GM19351 (cell line): ENCODE measurements around the gene RBBP8NL.

ENCODE experiments used
- ATAC-seq: cut with Tn5 transposase; IDR thresholded peaks from one replicate; pipeline ENCODE4 v1.9.1; 2021; ENCODE audit warnings: mild to moderate bottlenecking, moderate library complexity; ENCODE audit not compliant: unreplicated experiment

Gene RBBP8NL

DNA sequence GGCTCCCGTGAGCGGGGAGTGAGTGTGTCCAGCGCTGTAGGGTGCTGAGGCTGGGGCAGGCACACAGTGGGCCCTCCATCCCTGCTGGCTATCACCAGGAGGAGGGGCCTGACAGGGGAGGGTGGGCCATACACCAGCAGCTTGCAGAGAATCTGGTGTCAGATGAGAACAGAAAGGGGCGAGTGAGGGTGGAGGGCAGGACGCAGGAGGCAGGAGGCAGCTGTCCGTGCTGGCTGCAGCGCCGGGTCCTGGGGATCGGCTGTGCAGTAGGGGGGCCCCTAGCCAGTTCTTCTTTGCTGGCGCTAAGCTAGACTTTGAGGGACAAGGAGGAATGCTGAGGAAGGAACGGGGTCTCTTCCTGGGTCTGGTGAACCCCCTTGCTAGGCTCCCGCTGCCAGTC lies 18.7 kb downstream of the RBBP8NL start:
- no peak for ATAC-seq

DNA sequence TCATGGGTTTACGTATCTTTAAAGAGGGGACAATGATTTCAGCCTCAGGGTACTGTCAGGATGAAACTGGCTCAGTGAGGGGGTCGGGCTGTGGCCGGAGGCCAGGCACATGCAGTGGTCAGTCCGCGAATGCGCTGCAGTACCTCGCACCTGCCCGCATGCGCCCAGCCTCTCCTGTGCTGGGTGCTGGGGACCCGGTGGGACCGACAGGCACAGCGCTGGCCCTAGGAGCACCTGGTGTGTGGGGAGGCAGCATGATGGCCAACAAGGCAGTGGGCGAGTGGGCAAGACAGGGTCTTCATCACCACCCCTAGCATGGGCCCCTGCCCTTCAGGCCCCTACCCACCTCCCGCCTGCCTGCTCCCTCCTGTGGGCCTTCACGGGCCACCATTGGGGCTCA lies 19.3 kb downstream of the RBBP8NL start:
- no peak for ATAC-seq

DNA sequence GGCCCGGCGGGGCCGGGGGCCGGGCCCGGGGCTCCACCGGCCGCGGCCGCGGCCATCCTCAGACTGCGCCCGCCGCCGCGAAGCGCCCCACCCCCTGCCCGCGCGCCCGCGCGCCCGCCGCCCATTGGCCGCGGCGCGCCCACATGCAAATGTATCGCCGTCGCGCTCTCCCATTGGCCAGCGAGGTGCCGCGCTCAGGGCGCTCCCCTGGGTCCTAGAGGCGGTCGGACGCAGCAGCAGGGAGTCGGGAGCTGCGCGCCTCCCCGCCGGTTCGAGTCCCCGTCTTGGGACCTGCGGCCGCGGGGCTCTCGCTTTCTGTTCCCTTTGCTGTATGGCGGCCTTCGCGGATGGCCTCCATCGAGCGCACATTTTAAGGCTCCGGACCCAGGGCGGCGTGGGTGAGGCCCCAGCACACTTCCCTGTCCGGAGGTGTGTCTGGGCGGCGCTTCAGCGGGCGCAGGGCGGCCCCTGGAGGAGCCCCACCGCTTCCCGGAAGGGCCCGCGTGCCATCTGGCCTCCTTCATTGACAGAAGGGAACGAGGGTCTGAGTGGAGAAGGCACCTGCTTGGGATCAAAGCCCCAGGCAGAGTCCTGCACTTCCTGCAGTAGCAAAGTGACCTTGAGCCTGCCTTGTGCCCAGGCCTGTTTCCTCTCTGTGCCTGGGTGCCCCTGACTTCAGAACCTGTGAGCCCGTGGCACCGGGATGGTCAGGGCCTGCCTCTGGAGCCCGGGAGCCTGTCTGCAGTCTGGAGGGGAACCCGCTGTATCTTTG lies 19.9 kb downstream of the RBBP8NL start, which contains the start of gene CABLES2:
Gene CABLES2, minus strand, starts transcription at position 65 of the 772 bp plus-strand sequence. Its CDS starts 9 bp downstream, at position 56.
- ATAC-seq, result peak; percentile 90

DNA sequence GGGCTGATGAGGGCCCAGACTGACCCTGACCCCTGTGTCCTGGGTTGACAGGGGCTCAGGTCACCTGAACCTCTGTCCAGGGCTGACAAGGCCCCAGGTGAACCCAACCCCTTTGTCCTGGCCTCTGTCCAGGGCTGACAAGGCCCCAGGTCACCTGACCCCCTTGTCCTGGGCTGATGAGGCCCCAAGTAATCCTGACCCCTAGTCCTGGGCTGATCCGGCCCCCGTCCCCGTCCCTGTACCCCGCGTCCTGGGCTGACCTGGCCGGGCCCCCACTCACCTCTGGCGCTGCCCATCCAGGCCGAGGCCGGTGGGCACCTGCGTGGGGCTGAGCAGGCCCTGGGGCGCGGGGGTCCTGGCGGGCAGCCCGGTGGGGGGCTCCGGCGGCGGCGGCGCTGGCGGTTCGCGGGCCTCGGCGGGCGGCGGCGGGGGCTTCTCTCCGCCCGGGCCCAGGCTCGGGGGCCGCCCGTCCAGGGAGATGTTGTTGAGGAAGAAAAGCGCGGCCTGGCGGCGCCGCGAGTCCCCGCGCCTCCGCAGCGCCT lies 20.6 kb downstream of the RBBP8NL start:
- peak; percentile 12 for ATAC-seq

DNA sequence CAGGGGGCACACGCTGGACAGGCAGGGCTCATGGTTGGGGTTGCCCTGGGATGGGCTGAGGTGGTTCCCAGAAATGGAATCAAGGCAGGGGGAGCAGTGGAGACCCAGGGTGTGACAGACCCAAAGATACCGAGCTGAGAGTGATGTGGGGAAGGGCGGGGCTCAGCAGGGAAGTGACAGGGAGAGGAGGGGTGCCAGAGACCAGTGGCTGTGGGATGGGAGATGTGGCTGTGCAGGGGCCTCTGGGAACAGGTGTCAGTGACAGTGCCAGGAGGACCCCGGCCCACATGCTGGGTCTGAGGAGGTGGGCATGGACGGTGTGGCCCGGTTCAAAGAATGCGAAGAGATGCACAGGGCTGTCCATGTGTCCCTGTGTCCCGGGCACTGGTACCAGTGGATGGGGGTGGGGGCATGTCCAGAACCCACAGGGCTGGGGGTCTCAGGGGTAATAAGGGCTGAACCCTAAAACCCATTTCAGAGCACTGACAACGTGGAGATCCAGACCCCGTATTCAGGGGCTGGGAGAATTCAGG lies 21.3 kb downstream of the RBBP8NL start:
- no peak for ATAC-seq

DNA sequence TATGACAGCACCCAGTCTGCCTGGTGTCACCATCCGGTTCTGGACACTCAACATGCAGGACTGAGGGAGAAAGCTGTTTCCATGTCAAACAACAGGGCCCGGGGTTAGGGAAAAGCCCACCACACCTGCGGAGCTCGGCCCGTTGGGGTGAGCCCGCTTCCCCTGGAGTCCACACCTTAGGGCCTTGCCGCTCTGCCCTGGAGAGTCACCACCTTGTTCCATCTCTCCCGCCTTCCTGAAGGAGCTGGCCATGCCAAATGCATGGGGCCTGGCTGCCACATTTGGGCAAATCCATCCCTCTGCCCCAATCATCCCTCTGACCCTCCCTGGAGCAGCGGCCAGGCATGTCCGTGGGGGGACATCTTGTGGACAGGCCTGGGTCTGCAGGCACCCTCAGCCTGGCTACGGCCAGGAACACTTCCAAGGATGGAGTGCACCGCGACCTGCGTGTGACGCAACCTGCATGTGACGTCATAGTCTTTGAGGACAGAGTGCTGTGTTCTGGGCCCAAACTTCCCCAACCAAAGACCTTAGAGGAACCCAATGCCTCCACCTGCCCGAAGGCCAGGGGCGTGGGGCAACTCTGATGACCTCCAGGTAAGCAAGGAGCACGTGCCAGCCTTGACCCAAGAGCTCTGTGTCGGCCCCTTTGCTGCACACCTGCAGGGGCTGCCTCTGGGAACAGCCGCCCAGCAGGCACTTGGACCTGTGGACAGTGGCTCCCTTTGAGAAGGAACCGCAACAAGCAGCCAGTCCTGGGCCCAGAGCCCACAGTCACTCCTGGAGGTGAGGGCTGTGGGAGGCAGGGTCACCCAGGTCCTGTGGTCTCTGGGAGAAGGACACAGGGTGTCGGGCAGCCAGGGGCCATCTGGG lies 22.0 kb downstream of the RBBP8NL start:
- ATAC-seq, result no peak

DNA sequence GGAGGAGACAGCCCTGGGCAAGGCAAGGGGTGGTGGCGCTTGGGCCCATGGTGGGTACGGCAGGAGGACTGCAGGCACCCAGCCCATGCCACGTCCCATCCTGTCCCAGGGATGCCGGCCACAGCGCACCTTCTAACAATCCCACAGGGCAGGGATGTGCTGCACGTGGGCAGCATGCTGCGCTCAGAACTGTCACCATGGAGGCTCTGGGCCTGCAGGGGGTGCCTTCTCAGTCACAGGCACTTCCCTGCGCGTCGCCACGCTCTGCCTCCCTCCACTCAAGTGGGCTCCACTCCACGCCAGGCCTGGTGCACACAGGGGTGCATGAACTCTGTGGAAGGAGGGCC lies 22.6 kb downstream of the RBBP8NL start:
- ATAC-seq, result no peak

DNA sequence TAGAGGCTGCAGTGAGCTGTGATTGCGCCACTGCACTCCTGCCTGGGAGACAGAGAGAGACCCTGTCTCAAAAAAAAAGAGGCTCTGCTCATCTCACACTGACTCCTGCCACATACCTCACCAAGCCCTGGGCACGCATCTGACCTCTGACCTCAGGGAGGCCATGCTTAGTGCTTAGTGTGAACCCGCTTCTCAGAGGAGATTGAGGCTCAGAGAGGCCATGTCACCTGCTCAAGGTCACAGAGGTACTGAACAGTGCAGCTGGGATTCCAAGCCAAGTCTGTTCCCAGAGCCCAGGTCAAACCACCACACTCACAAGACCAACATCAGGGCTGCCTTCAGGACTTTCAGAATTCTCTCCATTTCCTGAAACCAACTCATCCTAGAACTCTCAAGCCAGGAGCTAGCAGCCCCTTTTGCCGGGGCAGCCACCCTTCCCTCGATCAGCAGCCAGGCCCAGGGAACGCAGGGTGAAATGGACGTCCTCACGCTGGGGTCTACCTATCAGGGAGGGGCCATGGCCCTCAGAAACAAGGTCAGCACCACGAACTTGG lies 23.1 kb downstream of the RBBP8NL start:
- ATAC-seq, result no peak

DNA sequence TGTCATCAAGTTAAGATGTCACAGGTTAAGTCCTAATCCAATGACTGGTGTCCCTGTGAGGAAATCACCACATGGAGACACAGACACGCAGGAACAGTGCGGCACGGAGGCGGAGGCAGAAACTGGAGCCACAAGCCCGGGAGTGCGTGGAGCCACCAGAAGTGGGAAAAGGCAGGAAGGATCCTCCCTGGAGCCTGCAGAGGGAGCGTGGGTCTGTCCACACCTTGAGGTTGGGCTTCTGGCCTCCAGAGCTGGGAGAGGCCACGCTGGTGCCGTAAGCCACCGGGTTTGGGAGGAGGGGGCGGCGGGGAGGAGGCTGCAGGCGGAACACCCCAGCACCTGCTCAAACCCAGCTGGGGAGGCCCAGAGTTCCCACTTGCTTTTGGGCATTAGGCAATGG lies 24.0 kb downstream of the RBBP8NL start:
- ATAC-seq, result no peak

DNA sequence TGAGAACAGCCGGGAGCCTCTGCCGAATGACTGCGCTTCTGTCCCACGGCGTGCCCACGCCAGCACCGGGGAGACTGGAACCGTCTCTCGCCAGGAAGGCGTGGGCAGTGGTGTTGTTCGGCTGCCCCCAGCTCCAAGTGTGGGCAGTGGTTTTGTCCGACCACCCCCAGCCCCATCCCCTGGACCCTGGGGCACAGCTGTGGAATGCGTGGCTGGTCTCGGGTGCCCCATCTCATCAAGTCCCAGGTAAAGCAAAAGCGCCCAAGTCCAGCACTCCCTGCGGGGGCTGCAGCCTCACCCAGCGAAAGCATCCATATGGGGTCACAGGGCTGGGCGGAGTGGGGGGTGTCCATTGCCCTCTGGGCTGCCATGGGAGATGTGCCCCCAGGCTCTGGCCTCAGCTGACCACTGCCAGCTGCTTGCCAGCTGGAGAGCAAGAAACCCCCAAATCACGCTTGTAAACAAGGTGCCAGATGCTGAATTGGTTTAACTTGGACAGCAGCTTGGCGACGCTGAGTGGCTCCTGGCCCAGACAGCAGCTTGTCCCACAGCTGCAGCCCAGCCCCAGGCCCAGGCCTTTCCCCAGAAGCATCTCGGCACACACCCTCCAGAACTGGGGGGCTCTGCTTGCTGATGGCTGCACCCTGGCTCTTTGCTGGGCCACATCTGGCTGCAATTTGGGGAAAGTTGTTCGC lies 24.7 kb downstream of the RBBP8NL start:
- ATAC-seq, result no peak

DNA sequence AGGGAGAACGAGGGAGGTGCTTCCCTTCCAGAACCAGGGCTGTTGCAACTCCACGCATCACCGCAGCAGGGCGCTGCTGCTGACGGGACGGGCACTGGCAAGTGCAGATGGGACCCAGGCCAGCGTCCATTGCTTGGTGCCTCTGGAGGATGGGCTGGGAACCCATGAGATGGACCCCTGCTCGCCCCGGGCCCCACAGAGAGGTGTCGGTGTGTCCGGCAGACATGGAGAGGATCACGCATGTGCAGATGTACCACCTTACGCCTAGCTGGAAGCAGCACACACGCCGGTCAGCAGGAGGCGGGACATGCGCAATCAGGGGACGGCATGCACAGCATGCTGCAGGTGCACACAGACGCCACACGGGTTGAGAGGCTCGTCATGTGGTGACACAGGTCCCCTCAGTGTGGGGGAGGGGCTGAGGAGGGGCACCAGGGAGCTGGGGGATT lies 26.0 kb downstream of the RBBP8NL start:
- no peak for ATAC-seq

DNA sequence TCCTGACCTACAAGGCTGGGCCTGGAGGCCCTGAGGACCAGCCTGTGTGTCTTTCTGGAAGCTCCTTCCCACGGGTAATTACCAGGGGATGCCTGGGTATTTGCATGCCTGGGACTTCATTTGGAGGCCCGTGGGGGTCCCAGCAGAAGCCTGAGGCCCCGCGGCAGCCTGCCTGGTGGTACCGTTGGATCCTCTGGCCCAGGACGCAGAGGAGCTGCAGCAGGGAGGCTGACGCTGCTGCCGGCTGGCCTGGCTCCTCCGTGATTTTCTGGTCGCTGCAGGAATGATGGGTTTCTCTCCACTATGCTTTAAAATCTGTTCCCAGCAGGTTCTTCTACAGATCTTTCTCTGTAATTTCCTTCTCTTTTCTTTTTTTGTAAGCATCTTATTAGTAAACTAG lies 26.8 kb downstream of the RBBP8NL start:
- no peak for ATAC-seq

DNA sequence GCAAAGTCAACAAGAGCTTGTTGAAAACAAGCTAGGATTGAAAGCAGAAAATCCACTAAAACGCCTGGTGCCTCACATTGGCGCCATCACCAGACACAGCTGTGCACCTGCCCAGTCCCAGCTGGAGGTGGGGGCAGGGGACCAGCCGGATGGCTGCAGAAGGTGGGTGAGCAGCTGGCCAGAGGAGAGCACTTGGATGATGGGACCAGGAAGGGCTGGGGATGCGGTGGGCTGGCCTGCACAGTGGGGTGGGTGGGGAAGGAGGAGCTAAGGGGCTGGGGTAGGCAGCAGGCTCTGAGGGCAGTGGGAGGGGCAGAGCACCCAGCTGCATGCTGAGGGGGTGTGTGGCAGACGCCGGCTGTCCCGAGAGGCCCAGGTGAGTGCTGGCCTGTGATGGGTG lies 27.3 kb downstream of the RBBP8NL start:
- ATAC-seq, result no peak

DNA sequence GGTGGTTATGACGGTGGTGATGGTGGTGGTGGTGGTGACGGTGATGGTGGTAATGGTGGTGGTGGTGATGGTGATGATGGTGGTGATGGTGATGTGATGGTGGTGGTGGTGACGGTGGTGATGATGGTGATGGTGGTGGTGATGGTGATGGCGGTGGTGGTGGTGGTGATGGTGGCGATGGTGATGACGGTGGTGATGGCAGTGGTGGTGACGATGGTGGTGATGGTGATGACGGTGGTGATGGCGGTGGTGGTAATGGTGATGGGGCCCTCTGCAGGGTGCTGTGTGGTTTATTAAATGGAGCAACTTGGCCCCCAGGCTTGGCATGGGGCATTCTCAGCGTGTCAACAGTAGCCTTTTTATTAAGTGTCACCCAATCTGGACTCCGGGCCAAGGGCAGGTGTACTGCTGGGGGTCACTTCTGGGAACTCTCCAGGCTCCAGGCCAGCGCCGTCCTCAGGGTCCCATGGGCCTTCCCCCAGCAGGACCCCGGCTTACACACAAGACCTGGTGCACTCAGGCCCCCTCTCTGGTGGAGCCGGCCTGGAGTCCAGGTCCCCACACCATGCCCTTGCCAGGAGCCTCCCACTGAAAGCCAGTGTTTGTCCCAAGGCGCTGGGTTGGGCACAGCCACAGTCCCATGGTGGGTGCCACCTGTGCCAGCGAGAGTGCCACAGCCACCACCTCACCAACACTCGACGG lies 29.1 kb downstream of the RBBP8NL start:
- no peak for ATAC-seq

DNA sequence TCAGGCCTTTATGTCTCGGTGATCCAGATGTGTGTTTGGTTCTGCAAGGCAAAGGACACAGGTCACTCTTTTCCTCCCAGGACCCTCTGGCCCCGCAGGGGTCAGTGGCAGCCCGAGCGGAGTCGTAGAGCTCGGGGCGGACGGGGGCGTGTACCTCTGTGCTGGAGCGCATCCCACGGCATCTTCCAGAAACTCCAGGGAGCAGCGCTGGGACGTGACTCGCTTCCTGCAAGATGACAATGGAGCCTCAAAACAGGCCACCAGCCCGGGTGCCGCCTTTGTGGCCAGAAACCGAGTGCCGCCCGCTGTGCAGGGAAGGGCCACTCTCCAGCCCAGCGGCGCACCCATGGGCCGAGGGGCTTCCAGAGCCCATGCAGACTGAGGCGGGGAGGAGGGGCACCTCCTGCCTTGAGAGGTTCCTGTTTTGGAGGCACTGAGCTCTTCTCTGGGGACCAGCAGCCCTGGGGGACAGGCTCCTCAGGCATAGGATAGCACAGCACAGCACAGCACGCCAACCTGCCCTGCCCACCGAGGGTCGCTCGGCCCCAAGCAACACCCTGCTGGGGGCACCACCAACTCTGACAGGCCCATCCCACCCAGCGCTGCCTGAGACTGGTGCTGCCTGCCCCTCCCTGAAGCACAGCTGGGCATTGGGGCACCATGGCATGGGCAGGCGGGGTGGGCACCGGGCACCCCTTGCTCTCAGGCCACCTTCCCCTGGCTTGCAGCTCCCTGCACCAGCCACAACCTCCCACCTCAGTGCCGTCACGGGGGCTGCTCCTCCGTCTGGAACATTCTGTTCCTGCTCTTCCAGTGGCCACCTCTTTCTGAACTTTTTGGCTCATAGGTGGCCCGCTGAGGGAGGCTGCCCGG lies 30.7 kb downstream of the RBBP8NL start:
- no peak for ATAC-seq

DNA sequence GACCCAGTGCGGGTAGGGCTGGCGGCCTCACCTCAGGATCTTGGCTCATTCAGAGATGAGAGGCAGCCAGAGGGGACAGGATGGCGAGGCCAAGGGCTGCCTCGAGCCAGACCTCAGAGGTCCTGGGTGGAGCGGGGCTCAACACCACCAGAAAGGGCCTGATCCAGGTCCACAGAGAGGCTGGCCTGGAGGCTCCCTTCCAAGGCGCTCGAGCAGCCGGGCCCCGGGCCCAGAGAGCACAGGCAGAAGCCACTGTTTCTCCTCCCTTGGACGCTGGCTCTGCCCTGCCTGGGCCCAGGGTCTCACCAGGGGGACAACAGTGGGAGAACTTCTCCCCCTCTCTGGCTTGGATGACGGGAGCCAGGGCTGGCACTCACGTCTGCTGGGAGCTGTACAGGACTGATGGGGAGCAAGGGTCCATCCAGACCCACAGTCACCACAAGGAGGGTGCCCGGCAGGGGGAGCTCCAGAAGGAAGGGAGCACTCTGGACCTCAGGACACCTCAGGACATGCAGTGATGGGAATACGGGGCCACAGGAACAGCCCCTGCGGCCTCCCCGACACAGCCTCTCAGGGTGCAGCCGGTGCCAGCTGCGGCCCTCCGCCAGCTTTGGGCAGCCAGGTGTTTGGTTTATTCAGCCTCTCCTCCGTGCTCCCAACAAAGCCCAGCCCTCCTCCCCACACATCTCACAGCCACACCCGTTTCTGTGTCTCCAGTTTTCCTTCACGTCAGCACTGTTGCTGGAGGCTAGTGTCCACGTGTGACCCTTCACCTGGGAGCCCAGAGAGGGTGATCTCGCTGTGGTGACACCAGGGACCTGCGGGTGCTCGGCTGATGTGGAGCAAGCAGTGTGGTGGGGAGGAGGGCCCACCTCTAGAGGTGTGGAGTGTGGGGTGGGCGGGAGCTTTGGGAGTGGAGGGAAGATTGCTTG lies 31.8 kb downstream of the RBBP8NL start:
- ATAC-seq, result no peak

DNA sequence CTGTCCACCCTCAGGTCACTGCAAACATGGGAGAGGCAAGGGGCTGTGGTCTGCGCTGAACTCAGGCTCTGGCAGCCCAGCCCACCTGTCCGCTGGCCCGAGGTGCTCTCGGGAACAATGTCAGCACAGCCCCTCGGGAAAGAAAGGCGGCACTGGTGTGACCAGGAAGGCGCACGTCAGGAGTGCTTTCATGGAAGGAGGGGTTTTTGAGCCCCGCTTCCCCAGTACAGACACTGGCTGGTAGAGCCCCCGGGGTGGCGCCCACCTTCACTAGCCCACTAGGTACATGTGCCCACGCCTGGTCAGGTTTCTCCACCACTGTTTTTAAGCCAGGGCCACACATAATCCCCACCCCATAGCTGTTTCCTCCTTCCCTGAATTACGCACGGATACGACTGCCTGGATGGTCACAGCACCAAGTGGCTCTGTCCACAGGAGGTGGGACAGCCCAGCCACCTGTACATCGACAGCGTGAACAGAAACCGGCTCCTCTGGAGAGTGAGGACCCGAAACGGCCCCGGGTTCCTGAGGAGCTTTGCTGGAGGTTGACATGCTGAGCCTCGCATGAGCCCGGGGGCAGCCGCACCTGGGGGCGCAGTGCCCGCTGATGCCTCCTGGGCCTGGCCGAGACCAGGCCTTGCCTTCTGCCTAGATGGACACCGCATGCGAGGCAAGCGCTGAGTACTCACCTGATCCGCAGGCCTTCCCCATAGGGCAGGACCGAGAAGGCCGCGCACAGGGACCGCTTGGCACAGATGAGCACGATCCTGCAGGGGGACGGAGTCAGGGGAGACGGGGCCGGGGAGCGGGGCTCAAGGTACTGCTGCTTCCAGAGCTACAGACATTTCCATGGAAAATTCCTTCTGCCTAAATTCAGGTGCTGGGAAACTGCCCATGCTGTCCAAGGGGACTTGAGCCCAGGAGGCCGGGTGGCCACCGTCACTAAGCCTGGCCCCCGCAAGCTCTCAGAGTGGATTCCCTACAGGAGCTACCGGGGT lies 32.8 kb downstream of the RBBP8NL start:
- ATAC-seq, result no peak
